SK-N-SH (cell line): Measurements from ENCODE around the gene PACSIN2. TPM values are rescaled to one million over a fixed set of nuclear protein-coding genes. Genes with fewer than 3 reads are reported as not detected.
A peak's percentile ranks its signal among the peaks of the same experiment; 100 is the strongest.

Experiments used
- CTCF ChIA-PET: fragments of 300-600, 350-600 bp; formaldehyde crosslinking; extraction: SDS; loops from one replicate; lab custom pipeline; 2021; lab: Yijun Ruan, JAX
- POLR2A ChIA-PET: fragments of 350-600 bp; sonication (Branson Sonifier 250); formaldehyde crosslinking; extraction: SDS; loops from one replicate; lab custom pipeline; 2020; ENCODE audit warnings: antibody characterized with exemption, inconsistent platforms; lab: Yijun Ruan, JAX
- DNase-seq: peaks from one replicate; pipeline ENCODE4 v3.0.0; 2012
- H2AFZ ChIP-seq: fragments of 200-600 bp; sonication (generic); 2 replicates; pipeline ENCODE4 v1.8.1; 2016; ENCODE audit warnings: antibody characterized with exemption, mild to moderate bottlenecking, low read depth
- H3F3A ChIP-seq: fragments of 200-600 bp; sonication (generic); replicated peaks from 2 replicates; pipeline ENCODE3; 2016; ENCODE audit warnings: antibody characterized with exemption, mild to moderate bottlenecking; ENCODE audit not compliant: insufficient read depth
- H3K27ac ChIP-seq, 2 experiments: fragments of 200-500 bp in 1 of 2; fragments of 200-600 bp in 1 of 2; sonication (Bioruptor generic) in 1 of 2; sonication (generic), shearing (Covaris generic) in 1 of 2; 2 replicates each; pipeline versions ENCODE4 v1.5.1 to v1.6.1; 2014 to 2016; ENCODE audit warnings: low read depth in 2 of 2, inconsistent platforms in 1 of 2, low read length in 1 of 2, mild to moderate bottlenecking in 1 of 2, mixed read lengths in 1 of 2
- H3K27me3 ChIP-seq: fragments of 200-600 bp; sonication (generic), shearing (Covaris generic); 2 replicates; pipeline ENCODE4 v1.6.1; 2016; ENCODE audit warnings: mixed run types; ENCODE audit not compliant: insufficient read depth
- H3K36me3 ChIP-seq, 2 experiments: fragments of 200-500 bp in 1 of 2; fragments of 200-600 bp in 1 of 2; sonication (Bioruptor generic) in 1 of 2; sonication (generic) in 1 of 2; replicated peaks in 1 of 2; 2 replicates each; pipeline versions ENCODE3 to v1.5.1; 2014 to 2016; ENCODE audit warnings: low read length in 1 of 2, mild to moderate bottlenecking in 1 of 2; ENCODE audit not compliant: insufficient read depth in 2 of 2, control insufficient read depth in 1 of 2
- H3K4me1 ChIP-seq, 2 experiments: fragments of 200-500 bp in 1 of 2; fragments of 200-600 bp in 1 of 2; sonication (Bioruptor generic) in 1 of 2; sonication (generic), shearing (Covaris generic) in 1 of 2; 2 replicates each; pipeline versions ENCODE4 v1.5.1 to v1.6.1; 2014 to 2016; ENCODE audit warnings: low read depth in 1 of 2, low read length in 1 of 2, mixed run types in 1 of 2; ENCODE audit not compliant: insufficient read depth in 2 of 2, control insufficient read depth in 1 of 2
- H3K4me2 ChIP-seq: fragments of 200-600 bp; sonication (generic), shearing (Covaris generic); 2 replicates; pipeline ENCODE4 v1.6.1; 2017; ENCODE audit warnings: mixed run types
- H3K4me3 ChIP-seq, 2 experiments: fragments of 200-500 bp in 1 of 2; fragments of 200-600 bp in 1 of 2; sonication (Bioruptor generic) in 1 of 2; sonication (generic), shearing (Covaris generic) in 1 of 2; 2 replicates each; pipeline versions ENCODE4 v1.5.1 to v1.8.1; 2014 to 2016; ENCODE audit warnings: low read depth in 2 of 2, inconsistent platforms in 1 of 2, low read length in 1 of 2, mild to moderate bottlenecking in 1 of 2, mixed read lengths in 1 of 2, moderate library complexity in 1 of 2
- H3K79me2 ChIP-seq: fragments of 200-600 bp; sonication (generic); 2 replicates; pipeline ENCODE4 v1.8.1; 2017; ENCODE audit warnings: mild to moderate bottlenecking; ENCODE audit not compliant: insufficient read depth
- H3K9ac ChIP-seq: fragments of 200-600 bp; sonication (generic); 2 replicates; pipeline ENCODE4 v1.6.1; 2017; ENCODE audit warnings: mixed run types
- H3K9me2 ChIP-seq: fragments of 200-600 bp; sonication (generic); 2 replicates; pipeline ENCODE4 v1.6.1; 2017; ENCODE audit warnings: mixed run types
- H3K9me3 ChIP-seq: fragments of 200-600 bp; sonication (generic); 2 replicates; pipeline ENCODE4 v1.6.1; 2017; ENCODE audit warnings: mixed run types, mild to moderate bottlenecking, moderate library complexity
- H4K20me1 ChIP-seq: fragments of 200-600 bp; sonication (generic); 2 replicates; pipeline ENCODE4 v1.6.1; 2017; ENCODE audit warnings: mild to moderate bottlenecking, mixed run types; ENCODE audit not compliant: insufficient read depth
- CHD2 ChIP-seq: fragments of 150-350 bp; IDR thresholded peaks from 2 replicates; pipeline ENCODE4 v1.6.1; 2018; ENCODE audit warnings: low read length; ENCODE audit not compliant: partially characterized antibody
- ELF1 ChIP-seq: IDR thresholded peaks from 2 replicates; pipeline ENCODE4 v1.4.0; 2012
- EZH2phosphoT487 ChIP-seq: fragments of 200-600 bp; sonication (generic); IDR thresholded peaks from 2 replicates; pipeline ENCODE4 v1.6.1; 2017; ENCODE audit warnings: low read depth, mixed run types, mild to moderate bottlenecking, antibody characterized with exemption, moderate library complexity, borderline replicate concordance
- FOSL2 ChIP-seq: IDR thresholded peaks from 2 replicates; pipeline ENCODE4 v1.4.0; 2012; ENCODE audit warnings: low read depth, mild to moderate bottlenecking, moderate library complexity, borderline replicate concordance
- GABPA ChIP-seq: IDR thresholded peaks from 2 replicates; pipeline ENCODE4 v1.4.0; 2012; ENCODE audit warnings: low read depth, mild to moderate bottlenecking
- MEF2A ChIP-seq: IDR thresholded peaks from 2 replicates; pipeline ENCODE4 v1.4.0; 2012; ENCODE audit warnings: low read depth, borderline replicate concordance
- MXI1 ChIP-seq: IDR thresholded peaks from 2 replicates; pipeline ENCODE4 v1.6.1; 2012; ENCODE audit warnings: mild to moderate bottlenecking, low read depth, low read length, improper control_type of control experiment
- POLR2AphosphoS5 ChIP-seq: IDR thresholded peaks from 2 replicates; pipeline ENCODE4 v1.6.1; 2012; ENCODE audit warnings: low read depth, low read length
- RCOR1 ChIP-seq: fragments of 150-350 bp; IDR thresholded peaks from 2 replicates; pipeline ENCODE4 v1.6.1; 2017; ENCODE audit warnings: antibody characterized with exemption, low read length
- RFX5 ChIP-seq: IDR thresholded peaks from 2 replicates; pipeline ENCODE4 v1.6.1; 2012; ENCODE audit warnings: mild to moderate bottlenecking, improper control_type of control experiment, low read length
- RXRA ChIP-seq: IDR thresholded peaks from 2 replicates; pipeline ENCODE4 v1.4.0; 2012; ENCODE audit warnings: low read depth, mild to moderate bottlenecking, borderline replicate concordance
- TAF1 ChIP-seq: IDR thresholded peaks from 2 replicates; pipeline ENCODE4 v1.6.1; 2012; ENCODE audit warnings: low read depth, mild to moderate bottlenecking, low read length, moderate library complexity, borderline replicate concordance
- TCF12 ChIP-seq: IDR thresholded peaks from 2 replicates; pipeline ENCODE4 v1.4.0; 2012
- TEAD4 ChIP-seq: IDR thresholded peaks from 2 replicates; pipeline ENCODE4 v1.4.0; 2012; ENCODE audit warnings: mild to moderate bottlenecking, borderline replicate concordance; ENCODE audit not compliant: insufficient read depth
- YY1 ChIP-seq: IDR thresholded peaks from 2 replicates; pipeline ENCODE4 v1.4.0; 2012; ENCODE audit warnings: low read depth, mild to moderate bottlenecking
- WGBS: methylation state at CpG from one replicate; pipeline ENCODE4 v1.1.6; 2017; ENCODE audit warnings: low lambda C conversion rate; 5-methylcytosine and 5-hydroxymethylcytosine counted together
- polyA plus RNA-seq, 3 experiments: library from polyadenylated mRNA; depleted of rRNA; stranded (reverse); fragments of >200 nt; gene quantifications; 2 replicates each; pipeline ENCODE4 v1.2.3, GENCODE V29; 2012
- TF ChIP-seq, protein P1 (sequence below): IDR thresholded peaks from 2 replicates; pipeline ENCODE4 v1.4.0; 2012; ENCODE audit warnings: low read depth
- TF ChIP-seq, protein P2 (sequence below): fragments of 200-600 bp; sonication (generic); IDR thresholded peaks from 2 replicates; pipeline ENCODE4 v1.6.1; 2017; ENCODE audit warnings: antibody characterized with exemption, mild to moderate bottlenecking, moderate library complexity
- TF ChIP-seq, protein P3 (sequence below): IDR thresholded peaks from 2 replicates; pipeline ENCODE4 v1.4.0; 2012; ENCODE audit warnings: low read depth, borderline replicate concordance
- TF ChIP-seq, protein P4 (sequence below): IDR thresholded peaks from 2 replicates; pipeline ENCODE4; 2012
- TF ChIP-seq, protein P5 (sequence below): IDR thresholded peaks from 2 replicates; pipeline ENCODE4 v1.6.1; 2012; ENCODE audit warnings: mild to moderate bottlenecking, low read depth, low read length, moderate library complexity

PACSIN2 gene
- polyA plus RNA-seq, 1 of the 3 experiments (the other 2 are of a cell fraction) = 60.5 TPM

DNA sequence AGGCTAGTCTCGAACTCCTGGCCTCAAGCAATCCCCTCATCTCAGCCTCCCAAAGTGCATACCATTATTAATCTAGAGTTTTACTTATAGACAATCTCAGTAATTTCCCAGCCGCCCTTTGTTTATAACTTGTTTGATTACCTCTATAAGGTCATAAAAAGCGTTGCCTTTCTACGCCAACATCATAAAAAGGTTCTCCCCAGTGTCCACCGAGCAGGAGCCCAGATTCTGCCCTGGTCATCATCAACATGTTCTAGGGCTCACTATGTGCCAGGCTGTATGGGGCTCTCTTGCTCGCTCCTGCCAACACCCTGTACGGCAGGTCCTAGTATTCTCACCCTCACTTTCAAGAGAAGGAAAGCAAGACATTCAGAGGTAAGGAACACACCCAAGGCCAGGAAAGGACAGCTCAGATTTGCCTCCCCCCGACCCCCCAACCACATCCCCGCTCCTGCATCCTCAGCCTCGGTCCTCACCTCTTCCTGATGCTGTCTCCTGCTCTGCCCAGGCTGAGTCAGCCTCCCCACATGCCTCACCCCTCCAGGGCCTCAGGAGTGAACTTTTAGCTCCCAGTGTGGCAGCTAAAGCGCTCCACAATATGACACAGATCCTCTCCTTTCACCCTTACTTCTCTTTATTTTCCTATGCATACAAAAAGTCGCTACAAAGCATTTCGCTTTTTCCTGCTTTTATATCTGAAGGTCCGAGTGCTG, 172.1 kb downstream of the PACSIN2 start:
- Histone ChIP-seq H3K4me2 (no peak overlapping the region), H3K9me2 (no peaks in the 10 kb centered on the region), H3K27me3 (no peaks in the 10 kb centered on the region), H3K9me3 (no peaks in the 10 kb centered on the region), H3K79me2 (peaks cover 18% of the 10 kb centered on the region), H3F3A (peaks cover 16% of the 10 kb centered on the region), H3K4me3 (no peak overlapping the region), H3K36me3 (peaks cover 8 to 15% of the 10 kb centered on the region in 2 experiments), H4K20me1 (no peaks in the 10 kb centered on the region), H3K4me1 (no peaks in the 10 kb centered on the region), H2AFZ (no peak overlapping the region), H3K27ac (peak overlapping the region in 1 of 2 experiments; percentile 42; a peak in 1 of 4 replicates), H3K9ac (no peak overlapping the region)
- 96% methylated on average over 12 of the region's 14 CpGs for WGBS
- TF ChIP-seq RXRA (no peak), FOSL2 (no peak), RCOR1 (no peak), CHD2 (no peak), GABPA (no peak), MEF2A (no peak), EZH2phosphoT487 (no peak), TCF12 (no peak), POLR2AphosphoS5 (no peak), MXI1 (no peak), ELF1 (no peak), YY1 (no peak), TAF1 (no peak), TEAD4 (no peak), RFX5 (no peak)
- TF ChIP-seq, protein P1, sequence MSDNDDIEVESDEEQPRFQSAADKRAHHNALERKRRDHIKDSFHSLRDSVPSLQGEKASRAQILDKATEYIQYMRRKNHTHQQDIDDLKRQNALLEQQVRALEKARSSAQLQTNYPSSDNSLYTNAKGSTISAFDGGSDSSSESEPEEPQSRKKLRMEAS = no peak
- TF ChIP-seq, protein P2, sequence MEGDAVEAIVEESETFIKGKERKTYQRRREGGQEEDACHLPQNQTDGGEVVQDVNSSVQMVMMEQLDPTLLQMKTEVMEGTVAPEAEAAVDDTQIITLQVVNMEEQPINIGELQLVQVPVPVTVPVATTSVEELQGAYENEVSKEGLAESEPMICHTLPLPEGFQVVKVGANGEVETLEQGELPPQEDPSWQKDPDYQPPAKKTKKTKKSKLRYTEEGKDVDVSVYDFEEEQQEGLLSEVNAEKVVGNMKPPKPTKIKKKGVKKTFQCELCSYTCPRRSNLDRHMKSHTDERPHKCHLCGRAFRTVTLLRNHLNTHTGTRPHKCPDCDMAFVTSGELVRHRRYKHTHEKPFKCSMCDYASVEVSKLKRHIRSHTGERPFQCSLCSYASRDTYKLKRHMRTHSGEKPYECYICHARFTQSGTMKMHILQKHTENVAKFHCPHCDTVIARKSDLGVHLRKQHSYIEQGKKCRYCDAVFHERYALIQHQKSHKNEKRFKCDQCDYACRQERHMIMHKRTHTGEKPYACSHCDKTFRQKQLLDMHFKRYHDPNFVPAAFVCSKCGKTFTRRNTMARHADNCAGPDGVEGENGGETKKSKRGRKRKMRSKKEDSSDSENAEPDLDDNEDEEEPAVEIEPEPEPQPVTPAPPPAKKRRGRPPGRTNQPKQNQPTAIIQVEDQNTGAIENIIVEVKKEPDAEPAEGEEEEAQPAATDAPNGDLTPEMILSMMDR = no peak
- TF ChIP-seq, protein P3, sequence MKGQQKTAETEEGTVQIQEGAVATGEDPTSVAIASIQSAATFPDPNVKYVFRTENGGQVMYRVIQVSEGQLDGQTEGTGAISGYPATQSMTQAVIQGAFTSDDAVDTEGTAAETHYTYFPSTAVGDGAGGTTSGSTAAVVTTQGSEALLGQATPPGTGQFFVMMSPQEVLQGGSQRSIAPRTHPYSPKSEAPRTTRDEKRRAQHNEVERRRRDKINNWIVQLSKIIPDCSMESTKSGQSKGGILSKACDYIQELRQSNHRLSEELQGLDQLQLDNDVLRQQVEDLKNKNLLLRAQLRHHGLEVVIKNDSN = no peak
- TF ChIP-seq, protein P4, sequence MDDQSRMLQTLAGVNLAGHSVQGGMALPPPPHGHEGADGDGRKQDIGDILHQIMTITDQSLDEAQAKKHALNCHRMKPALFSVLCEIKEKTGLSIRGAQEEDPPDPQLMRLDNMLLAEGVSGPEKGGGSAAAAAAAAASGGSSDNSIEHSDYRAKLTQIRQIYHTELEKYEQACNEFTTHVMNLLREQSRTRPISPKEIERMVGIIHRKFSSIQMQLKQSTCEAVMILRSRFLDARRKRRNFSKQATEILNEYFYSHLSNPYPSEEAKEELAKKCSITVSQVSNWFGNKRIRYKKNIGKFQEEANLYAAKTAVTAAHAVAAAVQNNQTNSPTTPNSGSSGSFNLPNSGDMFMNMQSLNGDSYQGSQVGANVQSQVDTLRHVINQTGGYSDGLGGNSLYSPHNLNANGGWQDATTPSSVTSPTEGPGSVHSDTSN = no peak
- TF ChIP-seq, protein P5, sequence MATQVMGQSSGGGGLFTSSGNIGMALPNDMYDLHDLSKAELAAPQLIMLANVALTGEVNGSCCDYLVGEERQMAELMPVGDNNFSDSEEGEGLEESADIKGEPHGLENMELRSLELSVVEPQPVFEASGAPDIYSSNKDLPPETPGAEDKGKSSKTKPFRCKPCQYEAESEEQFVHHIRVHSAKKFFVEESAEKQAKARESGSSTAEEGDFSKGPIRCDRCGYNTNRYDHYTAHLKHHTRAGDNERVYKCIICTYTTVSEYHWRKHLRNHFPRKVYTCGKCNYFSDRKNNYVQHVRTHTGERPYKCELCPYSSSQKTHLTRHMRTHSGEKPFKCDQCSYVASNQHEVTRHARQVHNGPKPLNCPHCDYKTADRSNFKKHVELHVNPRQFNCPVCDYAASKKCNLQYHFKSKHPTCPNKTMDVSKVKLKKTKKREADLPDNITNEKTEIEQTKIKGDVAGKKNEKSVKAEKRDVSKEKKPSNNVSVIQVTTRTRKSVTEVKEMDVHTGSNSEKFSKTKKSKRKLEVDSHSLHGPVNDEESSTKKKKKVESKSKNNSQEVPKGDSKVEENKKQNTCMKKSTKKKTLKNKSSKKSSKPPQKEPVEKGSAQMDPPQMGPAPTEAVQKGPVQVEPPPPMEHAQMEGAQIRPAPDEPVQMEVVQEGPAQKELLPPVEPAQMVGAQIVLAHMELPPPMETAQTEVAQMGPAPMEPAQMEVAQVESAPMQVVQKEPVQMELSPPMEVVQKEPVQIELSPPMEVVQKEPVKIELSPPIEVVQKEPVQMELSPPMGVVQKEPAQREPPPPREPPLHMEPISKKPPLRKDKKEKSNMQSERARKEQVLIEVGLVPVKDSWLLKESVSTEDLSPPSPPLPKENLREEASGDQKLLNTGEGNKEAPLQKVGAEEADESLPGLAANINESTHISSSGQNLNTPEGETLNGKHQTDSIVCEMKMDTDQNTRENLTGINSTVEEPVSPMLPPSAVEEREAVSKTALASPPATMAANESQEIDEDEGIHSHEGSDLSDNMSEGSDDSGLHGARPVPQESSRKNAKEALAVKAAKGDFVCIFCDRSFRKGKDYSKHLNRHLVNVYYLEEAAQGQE = no peak
- ChIA-PET POLR2A (no interaction called here), CTCF (no interaction called here)
- DNase-seq = no peak
